GM19025 (cell line): Measurements from ENCODE around the gene EIF2AK2.

Experiments used
- ATAC-seq: cut with Tn5 transposase; IDR thresholded peaks from one replicate; pipeline ENCODE4 v1.9.1; 2021; ENCODE audit warnings: mild to moderate bottlenecking, low read depth, moderate library complexity; ENCODE audit not compliant: unreplicated experiment

The EIF2AK2 gene

DNA sequence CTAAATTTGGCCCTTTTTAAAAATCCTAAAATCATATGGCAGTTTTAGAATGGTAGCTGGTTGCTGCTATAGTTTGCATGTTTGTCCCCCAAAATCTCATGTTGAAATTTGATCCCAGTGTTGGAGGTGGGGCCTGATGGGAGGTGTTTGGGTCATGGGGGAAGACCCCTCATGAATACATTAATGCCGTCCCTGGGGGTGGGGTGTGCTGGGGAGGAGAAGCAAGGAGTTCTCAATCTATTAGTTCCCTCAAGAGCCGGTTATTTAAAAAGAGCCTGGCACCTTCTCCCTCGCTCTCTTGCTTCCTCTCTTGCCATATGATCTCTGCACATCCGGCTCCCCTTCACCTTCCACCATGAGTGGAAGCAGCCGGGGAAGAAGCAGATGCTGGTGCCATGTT is 51.6 kb downstream of the EIF2AK2 start:
- no peak for ATAC-seq

GRCh38 chr2:37104178-37104577 is 52.6 kb downstream of the EIF2AK2 start:
- no peak for ATAC-seq

DNA sequence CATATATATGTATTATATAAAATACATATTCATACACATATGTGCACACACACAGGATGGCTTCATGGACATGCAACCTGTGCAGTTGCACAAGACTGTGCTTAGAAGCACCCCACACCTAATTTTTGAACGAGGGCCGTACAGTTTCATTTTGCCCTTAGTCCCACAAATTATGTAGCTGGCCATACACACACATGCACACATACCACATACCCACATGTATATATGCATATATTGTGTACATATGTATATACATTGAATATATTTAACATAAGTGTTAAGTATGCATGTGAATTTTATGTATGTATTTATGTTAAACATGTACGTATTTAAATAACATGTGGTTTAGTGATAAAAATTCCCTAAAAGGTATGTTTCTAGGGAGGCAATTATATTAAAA is 54.2 kb downstream of the EIF2AK2 start:
- ATAC-seq = no peak

DNA sequence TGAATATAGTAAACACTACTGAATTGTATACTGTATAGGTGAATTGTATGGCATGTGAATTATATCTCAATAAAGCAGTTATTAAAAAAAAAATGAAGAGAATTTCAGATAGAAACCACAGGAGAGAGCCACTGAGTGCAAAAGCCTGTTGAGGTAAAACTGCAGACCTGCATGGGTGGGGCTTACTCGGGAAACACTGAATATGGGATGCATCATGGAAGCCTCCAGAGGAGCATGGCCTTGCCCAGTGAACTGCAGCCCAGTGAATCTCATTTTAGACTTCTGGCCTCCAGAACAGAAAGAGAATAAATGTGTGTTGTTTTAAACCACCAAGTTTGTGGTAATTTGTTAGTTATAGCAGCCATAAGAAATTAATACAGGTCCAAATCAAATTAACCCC is 56.7 kb downstream of the EIF2AK2 start:
- ATAC-seq = no peak

- ATAC-seq = no peak
These were observed 58.2 kb downstream of the EIF2AK2 start for GRCh38 chr2:37098416-37099118.

DNA sequence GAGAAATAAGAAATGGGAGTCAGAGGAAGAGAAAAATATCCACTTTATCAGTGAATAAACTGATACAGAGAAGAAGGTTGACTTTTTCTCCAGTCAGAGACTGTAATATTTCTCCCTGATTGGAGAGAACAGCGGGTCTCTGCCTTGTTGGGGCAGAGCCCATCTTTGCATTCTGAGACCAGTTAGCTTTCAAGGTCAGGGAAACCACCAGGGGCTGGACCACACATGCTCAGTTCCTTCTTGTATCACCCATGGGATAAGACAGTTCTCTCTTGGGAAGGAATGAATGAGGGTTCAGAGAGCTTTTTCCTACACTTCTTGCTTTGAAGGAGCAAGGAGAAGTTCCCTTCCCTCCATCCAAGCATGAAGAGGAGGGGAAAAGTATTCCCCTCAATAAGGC is 60.2 kb downstream of the EIF2AK2 start:
- no peak for ATAC-seq

- ATAC-seq = no peak
These were observed 64.9 kb downstream of the EIF2AK2 start for GRCh38 chr2:37091873-37092272.

DNA sequence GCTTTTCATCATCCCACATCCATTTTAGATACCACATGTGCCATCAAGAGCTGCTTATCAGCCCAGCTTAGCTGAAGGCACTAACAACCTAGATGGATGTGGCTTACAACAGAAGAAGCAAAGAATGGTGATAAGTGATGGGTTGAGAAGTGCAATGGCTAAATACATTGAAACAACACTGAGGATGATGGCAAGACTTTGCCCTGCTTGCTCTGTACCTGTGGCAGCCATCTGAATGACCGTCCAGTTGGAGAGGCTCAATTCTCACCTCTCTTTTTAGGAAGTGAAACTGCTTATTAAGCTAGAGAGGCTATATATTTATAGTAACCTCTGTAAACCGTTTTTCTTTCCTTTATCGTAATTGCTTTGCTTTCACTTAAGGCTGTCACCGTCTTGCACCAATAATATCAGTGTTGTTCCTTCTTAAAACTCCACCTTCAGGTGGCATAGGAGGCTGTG is 66.7 kb downstream of the EIF2AK2 start:
- ATAC-seq = peak; percentile 85

- no peak for ATAC-seq
These were observed 71.0 kb downstream of the EIF2AK2 start for GRCh38 chr2:37085731-37086147.

- no peak for ATAC-seq
These were observed 72.0 kb downstream of the EIF2AK2 start for GRCh38 chr2:37084797-37085196.

- peak; percentile 81 for ATAC-seq
These were observed 72.6 kb downstream of the EIF2AK2 start, which contains the start of the genes GPATCH11 and HEATR5B for GRCh38 chr2:37083873-37084794. Gene GPATCH11, plus strand, starts transcription at chr2:37084518. Its CDS starts 3,864 bp downstream, at chr2:37088382. Gene HEATR5B, minus strand, starts transcription at chr2:37084372. Its CDS starts 958 bp downstream, at chr2:37083414.

GRCh38 chr2:37080689-37081088 is 76.1 kb downstream of the EIF2AK2 start:
- no peak for ATAC-seq

DNA sequence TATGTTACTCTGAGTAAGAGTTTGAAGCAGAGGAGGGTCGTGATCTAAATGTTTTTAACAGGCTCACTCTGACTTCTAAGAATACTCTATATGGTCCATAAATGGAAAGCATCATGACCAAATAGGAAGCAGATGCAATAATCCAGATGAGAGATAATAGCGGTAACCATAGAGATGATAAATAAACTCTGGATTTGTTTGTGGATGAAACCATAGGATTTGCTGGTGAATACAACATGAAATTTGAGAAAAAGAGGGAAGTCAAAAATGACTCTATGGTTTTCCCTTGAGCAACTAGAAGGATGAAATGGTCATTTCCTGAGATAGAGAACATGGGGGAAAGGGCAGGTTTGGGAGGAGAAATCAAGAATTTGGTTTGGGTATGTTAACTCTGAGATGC is 76.5 kb downstream of the EIF2AK2 start:
- ATAC-seq = no peak

DNA sequence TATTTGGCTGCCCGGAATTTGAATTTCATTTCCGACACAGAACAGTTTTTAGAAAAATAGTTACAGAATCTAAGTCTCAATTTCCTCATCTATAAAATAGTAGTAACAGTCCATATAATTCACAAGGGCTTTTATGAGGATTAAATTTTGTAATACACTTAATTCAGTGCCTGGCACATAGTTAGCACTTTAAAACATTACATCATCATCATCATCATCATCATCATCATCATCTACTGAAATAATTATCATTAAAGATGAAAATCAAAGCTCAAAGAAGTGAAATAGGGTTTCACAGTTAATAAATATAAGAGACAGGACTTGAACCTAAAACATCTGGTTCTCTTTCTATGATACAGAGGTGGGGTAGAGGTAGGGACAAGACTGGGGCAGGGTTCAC is 85.8 kb downstream of the EIF2AK2 start:
- no peak for ATAC-seq

- ATAC-seq = no peak
These were observed 88.1 kb downstream of the EIF2AK2 start for GRCh38 chr2:37068686-37069085.

GRCh38 chr2:37061776-37062175 is 95.0 kb downstream of the EIF2AK2 start:
- no peak for ATAC-seq

DNA sequence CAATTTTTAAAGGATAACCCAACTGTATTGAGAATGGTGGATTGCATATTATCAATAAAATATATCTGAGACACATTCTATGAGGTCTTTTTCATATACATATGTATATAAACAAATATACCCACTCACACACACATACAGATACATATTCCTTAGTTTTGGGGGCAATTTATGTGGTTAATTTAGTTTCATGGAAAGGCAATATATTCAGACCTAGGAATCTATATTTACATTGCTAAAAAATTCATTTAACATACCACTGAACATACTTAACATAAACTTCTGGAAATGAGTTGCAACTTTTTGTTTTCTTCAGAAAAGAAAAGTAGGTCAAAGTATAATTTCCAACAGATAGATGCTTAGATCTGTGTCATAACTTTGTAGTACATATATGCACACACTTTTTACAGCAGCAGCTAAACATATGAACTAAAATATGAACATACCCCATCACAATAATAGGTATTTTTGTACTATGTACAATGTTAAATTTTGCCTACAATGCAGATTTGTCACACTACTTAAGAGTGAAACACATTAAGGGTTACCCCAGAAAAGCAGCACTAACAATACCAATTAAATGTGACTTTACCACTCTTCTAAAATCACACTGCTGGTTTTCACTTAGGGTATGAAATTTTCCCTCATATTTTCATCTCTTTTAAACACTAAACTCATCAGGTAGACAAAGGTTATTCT is 95.6 kb downstream of the EIF2AK2 start:
- no peak for ATAC-seq

DNA sequence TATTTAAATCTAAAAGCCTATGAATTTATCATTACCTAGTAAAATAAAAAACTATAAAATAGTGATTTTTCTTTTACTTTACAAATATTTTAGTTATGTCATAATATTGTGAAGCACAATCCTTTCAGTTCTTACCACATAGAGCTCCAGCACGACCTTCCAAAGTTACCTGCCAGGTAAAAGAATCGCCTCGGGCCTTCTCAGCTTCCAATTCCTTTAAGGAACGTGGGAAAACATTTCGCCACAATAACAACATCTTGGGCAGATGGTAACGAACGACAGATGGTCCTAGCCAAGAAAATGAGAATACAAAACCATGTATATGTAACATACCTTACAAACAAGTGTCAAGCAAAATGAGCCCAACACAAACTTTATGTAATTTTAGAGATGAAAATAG is 96.3 kb downstream of the EIF2AK2 start:
- no peak for ATAC-seq

DNA sequence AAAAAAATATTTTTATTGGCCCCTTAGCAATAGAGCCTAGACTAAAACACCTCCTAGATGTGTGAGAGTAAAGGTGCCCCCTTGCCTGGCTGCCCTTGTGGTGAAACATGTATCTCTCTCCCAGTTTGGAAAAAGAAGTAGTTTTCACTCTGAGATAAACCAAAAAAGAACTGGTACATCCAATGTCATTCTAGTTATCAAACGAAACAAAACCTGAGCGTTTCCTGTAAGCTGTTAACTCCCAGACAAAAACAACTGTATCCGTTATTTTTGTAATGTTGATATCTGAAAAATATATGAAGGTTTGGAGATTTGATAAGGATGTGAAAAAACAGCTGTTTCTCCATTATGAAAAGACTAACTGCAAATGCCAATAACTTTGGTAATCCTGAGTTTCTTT is 96.9 kb downstream of the EIF2AK2 start:
- no peak for ATAC-seq

- ATAC-seq = no peak
These were observed 104.0 kb downstream of the EIF2AK2 start for GRCh38 chr2:37052600-37053332.
